Prostate gland (tissue), 2 donors: Measurements from ENCODE around the gene ZBTB7C.

Experiments
- CTCF ChIP-seq, 4 experiments: fragments of 200-600 bp in 2 of 4; fragments of 450-650 bp in 2 of 4; sonication (generic) in 2 of 4; IDR thresholded peaks; 1 replicate in 3 of 4; 2 replicates in 1 of 4; pipeline ENCODE4 v1.5.1; 2016 to 2019; ENCODE audit warnings: antibody characterized with exemption in 4 of 4, mild to moderate bottlenecking in 2 of 4, moderate library complexity in 2 of 4
- POLR2AphosphoS5 ChIP-seq: sonication (generic); formaldehyde crosslinking; IDR thresholded peaks from one replicate; pipeline ENCODE4 v1.6.1; 2017; ENCODE audit warnings: antibody characterized with exemption

- no peak for TF ChIP-seq CTCF (IDR thresholded peaks at IDR 0.05)
- TF ChIP-seq POLR2AphosphoS5: no peak
Observed at GRCh38 chr18:48046843-48047242, 362.3 kb downstream of the ZBTB7C start.
